H1 (cell line): ENCODE results near the gene GLS2. TPM values are rescaled to one million over a fixed set of nuclear protein-coding genes. Genes with fewer than 3 reads are reported as not detected.

ENCODE experiments used
- BACH1 ChIP-seq: IDR thresholded peaks from 2 replicates; pipeline ENCODE4 v1.6.1; 2012; ENCODE audit warnings: low read length, improper control_type of control experiment
- CTBP2 ChIP-seq: IDR thresholded peaks from 2 replicates; pipeline ENCODE4 v1.7.0; 2011; ENCODE audit warnings: borderline replicate concordance, mild to moderate bottlenecking, moderate library complexity, mixed read lengths, low read length; ENCODE audit not compliant: insufficient read depth, insufficient read length
- EGR1 ChIP-seq: IDR thresholded peaks from 2 replicates; pipeline ENCODE4 v1.6.1; 2011; ENCODE audit warnings: low read depth, low read length, borderline replicate concordance
- EP300 ChIP-seq, 2 experiments: IDR thresholded peaks; 1 replicate in 1 of 2; 2 replicates in 1 of 2; pipeline ENCODE4 v1.6.1; 2011 to 2012; ENCODE audit warnings: low read depth in 2 of 2, low read length in 2 of 2, mild to moderate bottlenecking in 2 of 2, borderline replicate concordance in 1 of 2, inconsistent platforms in 1 of 2, moderate library complexity in 1 of 2
- JUND ChIP-seq: IDR thresholded peaks from 2 replicates; pipeline ENCODE4 v1.6.1; 2011; ENCODE audit warnings: mild to moderate bottlenecking, improper control_type of control experiment, low read length
- PHF8 ChIP-seq: fragments of 200-600 bp; sonication (generic); conservative IDR thresholded peaks from 2 replicates; pipeline ENCODE4 v1.7.1; 2012; ENCODE audit warnings: low read depth, mild to moderate bottlenecking, inconsistent platforms, low read length, moderate library complexity
- POU5F1 ChIP-seq: IDR thresholded peaks from 2 replicates; pipeline ENCODE4 v1.6.1; 2011; ENCODE audit warnings: low read depth, mild to moderate bottlenecking, low read length, moderate library complexity
- RBBP5 ChIP-seq: IDR thresholded peaks from 2 replicates; pipeline ENCODE4 v1.7.1; 2012; ENCODE audit warnings: low read depth, mild to moderate bottlenecking, inconsistent platforms, low read length, moderate library complexity, borderline replicate concordance
- RNF2 ChIP-seq: fragments of 200-900, 300-1000 bp; sonication (generic); IDR thresholded peaks from 2 replicates; pipeline ENCODE4 v1.7.1; 2016; ENCODE audit warnings: borderline replicate concordance, low read depth, mild to moderate bottlenecking, antibody characterized with exemption, low read length; ENCODE audit not compliant: poor library complexity, severe bottlenecking; ENCODE audit errors: missing control alignments
- SIN3A ChIP-seq, 2 experiments: IDR thresholded peaks in 1 of 2; conservative IDR thresholded peaks in 1 of 2; 2 replicates each; pipeline ENCODE4 v1.6.1; 2011 to 2012; ENCODE audit warnings: low read length in 2 of 2, improper control_type of control experiment in 1 of 2, low read depth in 1 of 2, mild to moderate bottlenecking in 1 of 2
- SP2 ChIP-seq: IDR thresholded peaks from 2 replicates; pipeline ENCODE4 v1.6.1; 2012; ENCODE audit warnings: mild to moderate bottlenecking, low read length, inconsistent platforms
- TAF7 ChIP-seq: optimal IDR thresholded peaks from 2 replicates; pipeline ENCODE3; 2011; ENCODE audit warnings: low read depth, mild to moderate bottlenecking, inconsistent platforms, low read length, moderate library complexity, borderline replicate concordance
- TEAD4 ChIP-seq: IDR thresholded peaks from 2 replicates; pipeline ENCODE4 v1.6.1; 2012; ENCODE audit warnings: low read depth, low read length, inconsistent platforms, mixed read lengths
- polyA plus RNA-seq, 7 experiments: library from polyadenylated mRNA; depleted of rRNA in 3 of 7; stranded (reverse) in 5 of 7; unstranded in 2 of 7; fragments of >200 nt in 5 of 7; fragments of 200-250 nt in 2 of 7; gene quantifications; 1 replicate in 5 of 7; 2 replicates in 1 of 7; 4 replicates in 1 of 7; pipeline versions ENCODE4 v1.2.1 to v1.2.3, GENCODE V29; 2011 to 2013; ENCODE audit warnings: missing spikeins in 2 of 7, mixed read lengths in 2 of 7
- total RNA-seq: library from RNA; stranded (reverse); fragmentation: NEBNext Ultra II Directional; extraction: Animal tissue kit (Norgen Biotek cat#: 25700); gene quantifications from 2 replicates; pipeline ENCODE4 v1.2.1, GENCODE V29; 2021
- TF ChIP-seq, protein P1 (sequence below): IDR thresholded peaks from 2 replicates; pipeline ENCODE4 v1.6.1; 2012; ENCODE audit warnings: low read length, inconsistent platforms
- TF ChIP-seq, protein P2 (sequence below): IDR thresholded peaks from 2 replicates; pipeline ENCODE4 v1.6.1; 2011; ENCODE audit warnings: low read length, improper control_type of control experiment

GLS2 gene
- total and polyA plus RNA-seq, 2 of the 8 experiments (the other 6 are each of a cell fraction or from before 2014, with no cell fraction given) = 14.5 to 20.1 TPM

DNA sequence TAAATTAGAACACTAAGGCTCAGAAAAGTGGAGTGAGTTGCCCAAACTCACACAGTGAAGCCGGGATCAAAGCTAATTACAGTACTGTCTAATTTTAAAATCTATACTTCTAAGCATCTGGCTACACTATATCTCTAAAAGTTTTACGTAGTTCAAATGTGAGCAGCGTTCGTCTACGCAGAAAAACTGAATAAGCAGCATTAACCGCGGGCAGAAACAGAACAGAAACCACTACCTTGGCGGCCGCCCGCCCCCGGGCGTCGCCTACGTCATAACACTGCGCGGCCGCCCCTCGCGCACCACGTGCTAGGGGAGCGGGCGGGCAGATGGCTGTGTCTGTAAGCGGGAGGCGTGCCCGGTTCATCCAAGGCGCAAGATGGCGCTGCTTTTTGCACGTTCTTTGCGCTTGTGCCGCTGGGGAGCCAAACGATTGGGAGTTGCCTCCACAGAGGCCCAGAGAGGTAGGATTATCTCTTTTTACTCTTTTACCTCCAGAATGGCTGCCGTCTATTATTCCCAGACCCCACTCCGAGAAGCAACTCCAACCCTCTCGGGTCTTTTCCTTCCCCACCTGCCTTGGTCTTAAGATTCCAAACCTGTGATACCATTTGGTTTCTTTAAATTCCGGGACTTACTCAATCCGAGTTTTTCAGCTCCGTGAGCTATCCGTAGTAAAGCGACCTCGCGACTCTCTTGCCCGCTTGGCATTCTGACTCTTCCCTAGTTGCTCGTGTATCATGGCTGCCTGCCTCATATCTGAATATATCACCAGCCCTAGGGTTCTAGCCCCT lies 19.6 kb downstream of the GLS2 start, which contains the start of gene SPRYD4 (continued):
- TF ChIP-seq SIN3A (conservative IDR thresholded peaks at IDR 0.05 in 1 of 2, IDR thresholded peaks at IDR 0.05 in 1 of 2; ENCODE audit: low read depth in 1 of 2, low read length in 2 of 2) = peak; percentile 86 to 94; a peak in 3 of 4 replicates
- no peak for TF ChIP-seq SP2
- TF ChIP-seq PHF8 = peak; percentile 89
- 0 out of 3 replicates have a peak, but pooled peaks of 1 of the 2 experiments have one; percentile 13 for TF ChIP-seq EP300 (IDR thresholded peaks at IDR 0.05; ENCODE audit: borderline replicate concordance in 1 of 2, low read depth in 2 of 2, low read length in 2 of 2)
- TF ChIP-seq BACH1 = no peak
- peak; percentile 90 for TF ChIP-seq EGR1
- TF ChIP-seq, protein P1, sequence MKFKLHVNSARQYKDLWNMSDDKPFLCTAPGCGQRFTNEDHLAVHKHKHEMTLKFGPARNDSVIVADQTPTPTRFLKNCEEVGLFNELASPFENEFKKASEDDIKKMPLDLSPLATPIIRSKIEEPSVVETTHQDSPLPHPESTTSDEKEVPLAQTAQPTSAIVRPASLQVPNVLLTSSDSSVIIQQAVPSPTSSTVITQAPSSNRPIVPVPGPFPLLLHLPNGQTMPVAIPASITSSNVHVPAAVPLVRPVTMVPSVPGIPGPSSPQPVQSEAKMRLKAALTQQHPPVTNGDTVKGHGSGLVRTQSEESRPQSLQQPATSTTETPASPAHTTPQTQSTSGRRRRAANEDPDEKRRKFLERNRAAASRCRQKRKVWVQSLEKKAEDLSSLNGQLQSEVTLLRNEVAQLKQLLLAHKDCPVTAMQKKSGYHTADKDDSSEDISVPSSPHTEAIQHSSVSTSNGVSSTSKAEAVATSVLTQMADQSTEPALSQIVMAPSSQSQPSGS = peak; percentile 45; the same call in 1 of the 2 replicates
- no peak for TF ChIP-seq TAF7
- TF ChIP-seq, protein P2, sequence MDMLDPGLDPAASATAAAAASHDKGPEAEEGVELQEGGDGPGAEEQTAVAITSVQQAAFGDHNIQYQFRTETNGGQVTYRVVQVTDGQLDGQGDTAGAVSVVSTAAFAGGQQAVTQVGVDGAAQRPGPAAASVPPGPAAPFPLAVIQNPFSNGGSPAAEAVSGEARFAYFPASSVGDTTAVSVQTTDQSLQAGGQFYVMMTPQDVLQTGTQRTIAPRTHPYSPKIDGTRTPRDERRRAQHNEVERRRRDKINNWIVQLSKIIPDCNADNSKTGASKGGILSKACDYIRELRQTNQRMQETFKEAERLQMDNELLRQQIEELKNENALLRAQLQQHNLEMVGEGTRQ = peak; percentile 93
- no peak for TF ChIP-seq RNF2
- TF ChIP-seq CTBP2 = no peak
- peak; percentile 46; the same call in 1 of the 2 replicates for TF ChIP-seq JUND
- TF ChIP-seq RBBP5 = no peak
- TF ChIP-seq TEAD4 = no peak
- TF ChIP-seq POU5F1 = no peak
- TF ChIP-seq, all 59 proteins: peak for 28
